ENCODE measurements around the gene INPP5A.

The INPP5A gene

DNA sequence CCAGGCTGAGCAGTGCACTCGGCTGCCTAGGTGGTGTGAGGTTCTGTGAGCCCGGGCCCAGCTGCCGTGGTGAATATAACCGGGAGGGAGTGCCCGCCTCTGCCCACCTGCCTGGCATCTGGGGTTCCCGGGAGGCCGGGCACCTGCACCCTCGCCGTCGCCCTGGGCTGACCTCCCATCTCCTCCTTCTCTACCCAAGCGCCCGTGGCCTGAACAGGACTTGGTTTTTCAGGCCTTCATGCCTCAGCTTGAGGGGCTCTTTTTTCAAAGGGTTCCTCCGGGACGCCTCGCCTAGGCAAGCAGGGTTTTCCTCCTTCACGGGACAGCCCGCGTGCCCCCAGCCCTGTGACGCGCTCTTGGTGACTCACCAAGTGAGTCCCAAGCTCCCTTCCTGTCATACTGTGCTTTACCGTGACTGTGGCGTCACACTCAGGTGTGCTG lies 9.9 kb downstream of the INPP5A start:
- H3K4me3 ChIP-seq (ENCODE audit: low read depth, low read length): no peak overlapping the region
- TF ChIP-seq, protein P1, sequence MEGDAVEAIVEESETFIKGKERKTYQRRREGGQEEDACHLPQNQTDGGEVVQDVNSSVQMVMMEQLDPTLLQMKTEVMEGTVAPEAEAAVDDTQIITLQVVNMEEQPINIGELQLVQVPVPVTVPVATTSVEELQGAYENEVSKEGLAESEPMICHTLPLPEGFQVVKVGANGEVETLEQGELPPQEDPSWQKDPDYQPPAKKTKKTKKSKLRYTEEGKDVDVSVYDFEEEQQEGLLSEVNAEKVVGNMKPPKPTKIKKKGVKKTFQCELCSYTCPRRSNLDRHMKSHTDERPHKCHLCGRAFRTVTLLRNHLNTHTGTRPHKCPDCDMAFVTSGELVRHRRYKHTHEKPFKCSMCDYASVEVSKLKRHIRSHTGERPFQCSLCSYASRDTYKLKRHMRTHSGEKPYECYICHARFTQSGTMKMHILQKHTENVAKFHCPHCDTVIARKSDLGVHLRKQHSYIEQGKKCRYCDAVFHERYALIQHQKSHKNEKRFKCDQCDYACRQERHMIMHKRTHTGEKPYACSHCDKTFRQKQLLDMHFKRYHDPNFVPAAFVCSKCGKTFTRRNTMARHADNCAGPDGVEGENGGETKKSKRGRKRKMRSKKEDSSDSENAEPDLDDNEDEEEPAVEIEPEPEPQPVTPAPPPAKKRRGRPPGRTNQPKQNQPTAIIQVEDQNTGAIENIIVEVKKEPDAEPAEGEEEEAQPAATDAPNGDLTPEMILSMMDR (IDR thresholded peaks at IDR 0.05; ENCODE audit: insufficient read depth, low read length, missing control alignments): no peak
- ChIA-PET CTCF (no interaction called here), POLR2A (no interaction called here)
- no peak for DNase-seq (ENCODE audit: low read depth, low spot score)

DNA sequence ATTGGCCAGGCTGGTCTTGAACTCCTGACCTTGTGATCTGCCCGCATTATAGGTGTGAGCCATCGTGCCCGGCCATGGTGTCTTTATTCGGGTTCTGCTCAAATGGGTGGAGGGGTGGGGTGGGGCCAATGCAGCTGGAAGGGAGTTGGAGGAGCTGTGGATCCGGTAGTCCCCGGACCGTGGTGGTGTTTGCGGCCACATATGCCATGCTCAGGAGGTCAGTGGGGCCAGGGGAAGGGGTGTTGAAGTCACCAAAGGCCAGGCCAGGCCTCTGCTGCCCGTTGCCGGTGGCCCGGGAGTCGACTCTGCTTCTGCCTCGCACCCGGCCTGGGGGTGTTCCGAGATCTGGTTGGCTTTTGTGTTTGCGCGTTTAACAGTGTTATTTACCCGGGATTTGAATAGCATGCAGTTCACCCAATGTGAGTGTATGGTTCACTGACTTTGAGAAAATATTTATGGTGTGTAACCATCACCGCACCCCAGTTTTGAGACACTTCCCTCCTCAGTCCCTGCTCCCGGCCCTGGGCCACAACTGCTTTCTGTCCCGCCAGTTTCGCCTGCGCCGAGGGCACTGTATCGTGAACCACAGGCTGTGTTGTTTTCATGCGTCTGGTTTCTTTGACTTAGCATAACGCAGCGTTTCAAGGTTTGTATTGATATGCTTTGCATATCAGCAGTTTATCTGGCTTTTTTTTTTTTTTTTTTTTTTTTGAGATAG lies 10.7 kb downstream of the INPP5A start:
- ChIA-PET POLR2A (no interaction called here), CTCF (no interaction called here)
- no peak overlapping the region for H3K4me3 ChIP-seq (ENCODE audit: low read depth, low read length)
- no peak for DNase-seq (ENCODE audit: low read depth, low spot score)
- TF ChIP-seq, protein P1 (IDR thresholded peaks at IDR 0.05; ENCODE audit: insufficient read depth, low read length, missing control alignments): no peak

DNA sequence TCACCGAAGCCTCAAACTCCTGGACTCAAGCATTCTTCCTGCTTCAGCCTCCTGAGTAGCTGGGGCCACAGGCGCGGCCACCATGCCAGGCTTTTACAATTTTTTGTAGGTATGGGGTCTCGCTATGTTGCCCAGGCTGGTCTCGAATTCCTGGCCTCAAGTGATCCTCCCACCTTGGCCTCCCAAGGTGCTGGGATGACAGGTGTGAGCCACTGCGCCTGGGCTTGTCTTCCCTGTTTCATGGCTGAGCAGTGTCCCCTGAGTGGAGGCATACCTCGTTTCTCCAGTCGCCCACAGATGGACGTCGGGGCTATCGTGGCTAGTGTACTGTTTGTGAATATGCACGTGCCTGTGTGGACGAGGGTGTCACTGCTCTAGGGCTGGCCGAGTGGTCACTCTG lies 11.3 kb downstream of the INPP5A start:
- no peak overlapping the region for H3K4me3 ChIP-seq (ENCODE audit: low read depth, low read length)
- DNase-seq (ENCODE audit: low read depth, low spot score): no peak
- CTCF ChIA-PET: interaction anchor here (0.9 kb wide), 1 partner anchor 9 kb away, joined by 5 read pairs; no protein-coding TSS in a partner anchor
- POLR2A ChIA-PET: no interaction called here
- TF ChIP-seq, protein P1 (IDR thresholded peaks at IDR 0.05; ENCODE audit: insufficient read depth, low read length, missing control alignments): no peak

DNA sequence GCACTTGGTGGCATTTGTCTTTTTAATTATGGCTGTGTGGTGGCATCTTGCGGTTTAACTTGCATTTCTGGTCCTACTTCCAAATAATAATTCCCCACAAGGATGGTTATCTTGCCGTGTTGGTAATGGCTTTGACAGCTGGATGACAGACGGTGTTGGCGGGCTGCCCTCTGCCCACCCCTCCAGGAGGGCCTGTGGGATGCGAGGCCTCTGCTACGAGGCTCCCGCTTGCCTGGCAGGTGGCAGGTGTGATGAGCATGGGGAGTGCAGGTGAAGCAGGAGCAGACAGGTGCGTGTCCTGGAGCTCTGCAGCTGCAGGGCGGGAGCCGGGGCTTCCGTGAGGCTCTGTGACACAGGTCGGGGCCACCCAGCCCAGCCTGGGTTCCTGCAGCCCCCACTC lies 11.8 kb downstream of the INPP5A start:
- POLR2A ChIA-PET: no interaction called here
- CTCF ChIA-PET: interaction anchor here (0.9 kb wide), 1 partner anchor 9 kb away, joined by 5 read pairs; no protein-coding TSS in a partner anchor

DNA sequence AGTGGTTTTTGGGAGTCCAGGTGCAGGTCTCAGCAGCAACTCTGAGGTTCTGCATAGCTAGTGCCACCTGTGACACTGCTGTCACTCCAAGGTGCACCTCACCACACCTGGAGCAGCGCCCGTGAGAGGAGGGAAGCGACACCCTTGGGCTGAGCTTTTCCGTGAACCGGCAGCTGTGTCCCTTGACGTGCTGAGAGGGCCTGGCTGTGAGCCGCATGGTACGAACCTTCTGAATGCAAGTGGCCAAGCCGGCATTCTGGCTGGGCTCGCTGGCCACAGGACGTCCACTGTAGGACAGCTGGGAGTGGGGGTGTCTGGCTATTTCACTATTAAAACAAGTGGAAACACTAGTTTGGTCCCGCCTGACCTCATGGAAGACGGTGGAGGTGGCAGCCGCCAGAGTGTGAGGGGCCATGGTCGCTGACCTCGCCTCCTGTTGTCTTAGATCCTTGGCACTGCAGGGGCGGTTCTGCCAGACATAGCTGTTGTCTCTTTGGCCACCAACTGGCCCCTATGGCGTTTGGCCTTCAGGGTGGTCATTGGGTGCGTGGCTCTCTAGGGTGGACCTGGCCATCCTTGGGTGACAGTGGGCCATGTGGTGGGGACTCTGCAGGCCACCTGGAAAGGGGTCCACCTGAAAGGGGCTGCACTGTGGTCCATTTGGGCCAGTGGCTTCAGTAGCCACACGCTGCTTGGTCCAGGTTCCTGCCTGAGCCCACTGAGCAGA lies 12.9 kb downstream of the INPP5A start:
- TF ChIP-seq, protein P1 (IDR thresholded peaks at IDR 0.05; ENCODE audit: insufficient read depth, low read length, missing control alignments): no peak
- ChIA-PET CTCF (interaction anchor here (0.6 to 1.1 kb wide), 3 partner anchors 9 to 91 kb away, joined by 3 to 4 read pairs (median 3); no protein-coding TSS in a partner anchor), POLR2A (no interaction called here)
- H3K4me3 ChIP-seq (ENCODE audit: low read depth, low read length): no peak overlapping the region
- no peak for DNase-seq (ENCODE audit: low read depth, low spot score)

More for the DNA sequence above, 11.8 kb downstream of the INPP5A start:
- TF ChIP-seq, protein P1 (IDR thresholded peaks at IDR 0.05; ENCODE audit: insufficient read depth, low read length, missing control alignments): no peak
- no peak for DNase-seq (ENCODE audit: low read depth, low spot score)
- H3K4me3 ChIP-seq (ENCODE audit: low read depth, low read length): no peak overlapping the region
